SK-N-SH (cell line): ENCODE data around the gene DSG1. TPM values are rescaled to one million over a fixed set of nuclear protein-coding genes. Genes with fewer than 3 reads are reported as not detected.

ENCODE experiments used
- CTCF ChIA-PET: fragments of 300-600, 350-600 bp; formaldehyde crosslinking; extraction: SDS; loops from one replicate; lab custom pipeline; 2021; lab: Yijun Ruan, JAX
- POLR2A ChIA-PET: fragments of 350-600 bp; sonication (Branson Sonifier 250); formaldehyde crosslinking; extraction: SDS; loops from one replicate; lab custom pipeline; 2020; ENCODE audit warnings: antibody characterized with exemption, inconsistent platforms; lab: Yijun Ruan, JAX
- DNase-seq: peaks from one replicate; pipeline ENCODE4 v3.0.0; 2012
- H2AFZ ChIP-seq: fragments of 200-600 bp; sonication (generic); 2 replicates; pipeline ENCODE4 v1.8.1; 2016; ENCODE audit warnings: antibody characterized with exemption, mild to moderate bottlenecking, low read depth
- H3F3A ChIP-seq: fragments of 200-600 bp; sonication (generic); replicated peaks from 2 replicates; pipeline ENCODE3; 2016; ENCODE audit warnings: antibody characterized with exemption, mild to moderate bottlenecking; ENCODE audit not compliant: insufficient read depth
- H3K27ac ChIP-seq, 2 experiments: fragments of 200-500 bp in 1 of 2; fragments of 200-600 bp in 1 of 2; sonication (Bioruptor generic) in 1 of 2; sonication (generic), shearing (Covaris generic) in 1 of 2; 2 replicates each; pipeline versions ENCODE4 v1.5.1 to v1.6.1; 2014 to 2016; ENCODE audit warnings: low read depth in 2 of 2, inconsistent platforms in 1 of 2, low read length in 1 of 2, mild to moderate bottlenecking in 1 of 2, mixed read lengths in 1 of 2
- H3K27me3 ChIP-seq: fragments of 200-600 bp; sonication (generic), shearing (Covaris generic); 2 replicates; pipeline ENCODE4 v1.6.1; 2016; ENCODE audit warnings: mixed run types; ENCODE audit not compliant: insufficient read depth
- H3K36me3 ChIP-seq, 2 experiments: fragments of 200-500 bp in 1 of 2; fragments of 200-600 bp in 1 of 2; sonication (Bioruptor generic) in 1 of 2; sonication (generic) in 1 of 2; replicated peaks in 1 of 2; 2 replicates each; pipeline versions ENCODE3 to v1.5.1; 2014 to 2016; ENCODE audit warnings: low read length in 1 of 2, mild to moderate bottlenecking in 1 of 2; ENCODE audit not compliant: insufficient read depth in 2 of 2, control insufficient read depth in 1 of 2
- H3K4me1 ChIP-seq, 2 experiments: fragments of 200-500 bp in 1 of 2; fragments of 200-600 bp in 1 of 2; sonication (Bioruptor generic) in 1 of 2; sonication (generic), shearing (Covaris generic) in 1 of 2; 2 replicates each; pipeline versions ENCODE4 v1.5.1 to v1.6.1; 2014 to 2016; ENCODE audit warnings: low read depth in 1 of 2, low read length in 1 of 2, mixed run types in 1 of 2; ENCODE audit not compliant: insufficient read depth in 2 of 2, control insufficient read depth in 1 of 2
- H3K4me2 ChIP-seq: fragments of 200-600 bp; sonication (generic), shearing (Covaris generic); 2 replicates; pipeline ENCODE4 v1.6.1; 2017; ENCODE audit warnings: mixed run types
- H3K4me3 ChIP-seq, 2 experiments: fragments of 200-500 bp in 1 of 2; fragments of 200-600 bp in 1 of 2; sonication (Bioruptor generic) in 1 of 2; sonication (generic), shearing (Covaris generic) in 1 of 2; 2 replicates each; pipeline versions ENCODE4 v1.5.1 to v1.8.1; 2014 to 2016; ENCODE audit warnings: low read depth in 2 of 2, inconsistent platforms in 1 of 2, low read length in 1 of 2, mild to moderate bottlenecking in 1 of 2, mixed read lengths in 1 of 2, moderate library complexity in 1 of 2
- H3K79me2 ChIP-seq: fragments of 200-600 bp; sonication (generic); 2 replicates; pipeline ENCODE4 v1.8.1; 2017; ENCODE audit warnings: mild to moderate bottlenecking; ENCODE audit not compliant: insufficient read depth
- H3K9ac ChIP-seq: fragments of 200-600 bp; sonication (generic); 2 replicates; pipeline ENCODE4 v1.6.1; 2017; ENCODE audit warnings: mixed run types
- H3K9me2 ChIP-seq: fragments of 200-600 bp; sonication (generic); 2 replicates; pipeline ENCODE4 v1.6.1; 2017; ENCODE audit warnings: mixed run types
- H3K9me3 ChIP-seq: fragments of 200-600 bp; sonication (generic); 2 replicates; pipeline ENCODE4 v1.6.1; 2017; ENCODE audit warnings: mixed run types, mild to moderate bottlenecking, moderate library complexity
- H4K20me1 ChIP-seq: fragments of 200-600 bp; sonication (generic); 2 replicates; pipeline ENCODE4 v1.6.1; 2017; ENCODE audit warnings: mild to moderate bottlenecking, mixed run types; ENCODE audit not compliant: insufficient read depth
- EP300 ChIP-seq, 2 experiments: IDR thresholded peaks; 2 replicates each; pipeline versions ENCODE4 v1.4.0 to v1.6.1; 2012; ENCODE audit warnings: borderline replicate concordance in 1 of 2, low read depth in 1 of 2, low read length in 1 of 2
- EZH2phosphoT487 ChIP-seq: fragments of 200-600 bp; sonication (generic); IDR thresholded peaks from 2 replicates; pipeline ENCODE4 v1.6.1; 2017; ENCODE audit warnings: low read depth, mixed run types, mild to moderate bottlenecking, antibody characterized with exemption, moderate library complexity, borderline replicate concordance
- FOSL2 ChIP-seq: IDR thresholded peaks from 2 replicates; pipeline ENCODE4 v1.4.0; 2012; ENCODE audit warnings: low read depth, mild to moderate bottlenecking, moderate library complexity, borderline replicate concordance
- FOXM1 ChIP-seq: IDR thresholded peaks from 2 replicates; pipeline ENCODE4 v1.4.0; 2012; ENCODE audit warnings: low read depth, mild to moderate bottlenecking
- JUND ChIP-seq: IDR thresholded peaks from 2 replicates; pipeline ENCODE4 v1.4.0; 2012
- MXI1 ChIP-seq: IDR thresholded peaks from 2 replicates; pipeline ENCODE4 v1.6.1; 2012; ENCODE audit warnings: mild to moderate bottlenecking, low read depth, low read length, improper control_type of control experiment
- NRF1 ChIP-seq: IDR thresholded peaks from 2 replicates; pipeline ENCODE4 v1.6.1; 2012; ENCODE audit warnings: low read depth, mild to moderate bottlenecking, low read length
- POLR2AphosphoS5 ChIP-seq: IDR thresholded peaks from 2 replicates; pipeline ENCODE4 v1.6.1; 2012; ENCODE audit warnings: low read depth, low read length
- RFX5 ChIP-seq: IDR thresholded peaks from 2 replicates; pipeline ENCODE4 v1.6.1; 2012; ENCODE audit warnings: mild to moderate bottlenecking, improper control_type of control experiment, low read length
- RXRA ChIP-seq: IDR thresholded peaks from 2 replicates; pipeline ENCODE4 v1.4.0; 2012; ENCODE audit warnings: low read depth, mild to moderate bottlenecking, borderline replicate concordance
- TAF1 ChIP-seq: IDR thresholded peaks from 2 replicates; pipeline ENCODE4 v1.6.1; 2012; ENCODE audit warnings: low read depth, mild to moderate bottlenecking, low read length, moderate library complexity, borderline replicate concordance
- TEAD4 ChIP-seq: IDR thresholded peaks from 2 replicates; pipeline ENCODE4 v1.4.0; 2012; ENCODE audit warnings: mild to moderate bottlenecking, borderline replicate concordance; ENCODE audit not compliant: insufficient read depth
- YY1 ChIP-seq: IDR thresholded peaks from 2 replicates; pipeline ENCODE4 v1.4.0; 2012; ENCODE audit warnings: low read depth, mild to moderate bottlenecking
- polyA plus RNA-seq, 3 experiments: library from polyadenylated mRNA; depleted of rRNA; stranded (reverse); fragments of >200 nt; gene quantifications; 2 replicates each; pipeline ENCODE4 v1.2.3, GENCODE V29; 2012
- TF ChIP-seq, protein P1 (sequence below): IDR thresholded peaks from 2 replicates; pipeline ENCODE4 v1.6.1; 2012; ENCODE audit warnings: mild to moderate bottlenecking, low read depth, low read length, moderate library complexity
- TF ChIP-seq, protein P2 (sequence below): IDR thresholded peaks from 2 replicates; pipeline ENCODE4 v1.4.0; 2012; ENCODE audit warnings: low read depth, borderline replicate concordance
- TF ChIP-seq, protein P3 (sequence below): IDR thresholded peaks from 2 replicates; pipeline ENCODE4; 2012
- TF ChIP-seq, protein P4 (sequence below): IDR thresholded peaks from 2 replicates; pipeline ENCODE4 v1.4.0; 2012; ENCODE audit warnings: low read depth
- TF ChIP-seq, protein P5 (sequence below): fragments of 150-350 bp; IDR thresholded peaks from 2 replicates; pipeline ENCODE4 v1.6.1; 2016; ENCODE audit warnings: mild to moderate bottlenecking, low read depth, low read length
- TF ChIP-seq, protein P6 (sequence below): fragments of 150-350 bp; IDR thresholded peaks from 2 replicates; pipeline ENCODE4 v1.6.1; 2017; ENCODE audit warnings: antibody characterized with exemption, low read length, low read depth, borderline replicate concordance

Gene DSG1
- polyA plus RNA-seq, 1 of the 3 experiments (the other 2 are of a cell fraction), result not detected

DNA sequence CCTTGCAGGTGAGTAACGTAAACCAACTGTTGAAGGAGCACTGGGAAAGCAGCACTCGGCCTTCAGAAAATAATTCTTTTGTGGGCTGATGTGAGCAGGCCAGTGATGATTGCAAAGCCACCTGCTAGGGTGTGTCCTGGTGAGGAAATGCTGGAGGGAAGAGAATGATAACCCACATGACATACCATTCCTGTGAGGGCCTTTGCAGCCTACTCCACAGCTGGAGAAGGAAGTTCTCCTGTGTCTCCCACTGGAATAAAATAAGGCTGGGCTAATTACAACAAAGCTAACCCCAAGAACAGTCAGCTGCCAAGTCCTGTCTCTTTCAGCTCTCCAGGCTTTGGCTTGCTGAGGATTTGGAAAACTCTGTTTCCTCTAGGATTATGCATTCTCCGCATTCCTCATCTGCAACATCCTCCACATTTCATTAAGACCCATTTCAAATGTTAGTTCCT lies 16.7 kb upstream of the DSG1 start (continued):
- TF ChIP-seq, protein P1, sequence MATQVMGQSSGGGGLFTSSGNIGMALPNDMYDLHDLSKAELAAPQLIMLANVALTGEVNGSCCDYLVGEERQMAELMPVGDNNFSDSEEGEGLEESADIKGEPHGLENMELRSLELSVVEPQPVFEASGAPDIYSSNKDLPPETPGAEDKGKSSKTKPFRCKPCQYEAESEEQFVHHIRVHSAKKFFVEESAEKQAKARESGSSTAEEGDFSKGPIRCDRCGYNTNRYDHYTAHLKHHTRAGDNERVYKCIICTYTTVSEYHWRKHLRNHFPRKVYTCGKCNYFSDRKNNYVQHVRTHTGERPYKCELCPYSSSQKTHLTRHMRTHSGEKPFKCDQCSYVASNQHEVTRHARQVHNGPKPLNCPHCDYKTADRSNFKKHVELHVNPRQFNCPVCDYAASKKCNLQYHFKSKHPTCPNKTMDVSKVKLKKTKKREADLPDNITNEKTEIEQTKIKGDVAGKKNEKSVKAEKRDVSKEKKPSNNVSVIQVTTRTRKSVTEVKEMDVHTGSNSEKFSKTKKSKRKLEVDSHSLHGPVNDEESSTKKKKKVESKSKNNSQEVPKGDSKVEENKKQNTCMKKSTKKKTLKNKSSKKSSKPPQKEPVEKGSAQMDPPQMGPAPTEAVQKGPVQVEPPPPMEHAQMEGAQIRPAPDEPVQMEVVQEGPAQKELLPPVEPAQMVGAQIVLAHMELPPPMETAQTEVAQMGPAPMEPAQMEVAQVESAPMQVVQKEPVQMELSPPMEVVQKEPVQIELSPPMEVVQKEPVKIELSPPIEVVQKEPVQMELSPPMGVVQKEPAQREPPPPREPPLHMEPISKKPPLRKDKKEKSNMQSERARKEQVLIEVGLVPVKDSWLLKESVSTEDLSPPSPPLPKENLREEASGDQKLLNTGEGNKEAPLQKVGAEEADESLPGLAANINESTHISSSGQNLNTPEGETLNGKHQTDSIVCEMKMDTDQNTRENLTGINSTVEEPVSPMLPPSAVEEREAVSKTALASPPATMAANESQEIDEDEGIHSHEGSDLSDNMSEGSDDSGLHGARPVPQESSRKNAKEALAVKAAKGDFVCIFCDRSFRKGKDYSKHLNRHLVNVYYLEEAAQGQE, result no peak
- TF ChIP-seq, protein P2, sequence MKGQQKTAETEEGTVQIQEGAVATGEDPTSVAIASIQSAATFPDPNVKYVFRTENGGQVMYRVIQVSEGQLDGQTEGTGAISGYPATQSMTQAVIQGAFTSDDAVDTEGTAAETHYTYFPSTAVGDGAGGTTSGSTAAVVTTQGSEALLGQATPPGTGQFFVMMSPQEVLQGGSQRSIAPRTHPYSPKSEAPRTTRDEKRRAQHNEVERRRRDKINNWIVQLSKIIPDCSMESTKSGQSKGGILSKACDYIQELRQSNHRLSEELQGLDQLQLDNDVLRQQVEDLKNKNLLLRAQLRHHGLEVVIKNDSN, result no peak

DNA sequence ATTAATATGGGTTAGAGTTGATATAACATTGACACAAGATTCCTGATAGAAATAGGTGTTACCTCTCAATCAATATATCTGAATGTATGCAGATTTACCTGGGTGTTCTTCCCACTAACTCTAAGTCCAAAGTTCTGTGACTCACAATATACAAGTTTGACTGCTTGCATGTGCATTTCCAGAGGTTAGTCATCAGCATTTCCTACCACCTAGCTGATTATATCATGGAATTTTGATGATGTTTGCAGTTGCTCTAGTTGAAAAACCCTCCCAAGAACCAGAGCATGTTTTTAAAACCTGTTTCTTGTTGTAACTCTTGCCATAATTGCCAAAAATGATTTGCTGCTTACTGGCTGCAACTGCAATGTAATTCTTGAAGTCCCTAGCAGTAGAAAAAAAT lies 15.0 kb upstream of the DSG1 start:
- H3K9me2 ChIP-seq, result no peaks in the 10 kb centered on the region
- H3K36me3 ChIP-seq, result no peaks in the 10 kb centered on the region
- H3K4me2 ChIP-seq, result no peak overlapping the region
- H3K79me2 ChIP-seq, result no peaks in the 10 kb centered on the region
- H3K27me3 ChIP-seq, result no peaks in the 10 kb centered on the region
- H3K4me1 ChIP-seq, result no peaks in the 10 kb centered on the region
- no peak overlapping the region for H3K27ac ChIP-seq
- no peak overlapping the region for H2AFZ ChIP-seq
- H3K9ac ChIP-seq, result no peak overlapping the region
- H3K9me3 ChIP-seq, result no peaks in the 10 kb centered on the region
- CTCF ChIA-PET, result no interaction called here
- no peaks in the 10 kb centered on the region for H4K20me1 ChIP-seq
- POLR2A ChIA-PET, result interaction anchor here (0.7 kb wide), 1 partner anchor 197 kb away, joined by 3 read pairs; no protein-coding TSS in a partner anchor
- no peak overlapping the region for H3K4me3 ChIP-seq
- DNase-seq, result no peak
- no peak for TF ChIP-seq FOXM1
- no peak for TF ChIP-seq FOSL2
- TF ChIP-seq POLR2AphosphoS5, result no peak
- TF ChIP-seq RXRA, result no peak
- TF ChIP-seq, protein P3, sequence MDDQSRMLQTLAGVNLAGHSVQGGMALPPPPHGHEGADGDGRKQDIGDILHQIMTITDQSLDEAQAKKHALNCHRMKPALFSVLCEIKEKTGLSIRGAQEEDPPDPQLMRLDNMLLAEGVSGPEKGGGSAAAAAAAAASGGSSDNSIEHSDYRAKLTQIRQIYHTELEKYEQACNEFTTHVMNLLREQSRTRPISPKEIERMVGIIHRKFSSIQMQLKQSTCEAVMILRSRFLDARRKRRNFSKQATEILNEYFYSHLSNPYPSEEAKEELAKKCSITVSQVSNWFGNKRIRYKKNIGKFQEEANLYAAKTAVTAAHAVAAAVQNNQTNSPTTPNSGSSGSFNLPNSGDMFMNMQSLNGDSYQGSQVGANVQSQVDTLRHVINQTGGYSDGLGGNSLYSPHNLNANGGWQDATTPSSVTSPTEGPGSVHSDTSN, result no peak
- no peak for TF ChIP-seq EZH2phosphoT487
- TF ChIP-seq, protein P4, sequence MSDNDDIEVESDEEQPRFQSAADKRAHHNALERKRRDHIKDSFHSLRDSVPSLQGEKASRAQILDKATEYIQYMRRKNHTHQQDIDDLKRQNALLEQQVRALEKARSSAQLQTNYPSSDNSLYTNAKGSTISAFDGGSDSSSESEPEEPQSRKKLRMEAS, result no peak
- TF ChIP-seq, protein P5, sequence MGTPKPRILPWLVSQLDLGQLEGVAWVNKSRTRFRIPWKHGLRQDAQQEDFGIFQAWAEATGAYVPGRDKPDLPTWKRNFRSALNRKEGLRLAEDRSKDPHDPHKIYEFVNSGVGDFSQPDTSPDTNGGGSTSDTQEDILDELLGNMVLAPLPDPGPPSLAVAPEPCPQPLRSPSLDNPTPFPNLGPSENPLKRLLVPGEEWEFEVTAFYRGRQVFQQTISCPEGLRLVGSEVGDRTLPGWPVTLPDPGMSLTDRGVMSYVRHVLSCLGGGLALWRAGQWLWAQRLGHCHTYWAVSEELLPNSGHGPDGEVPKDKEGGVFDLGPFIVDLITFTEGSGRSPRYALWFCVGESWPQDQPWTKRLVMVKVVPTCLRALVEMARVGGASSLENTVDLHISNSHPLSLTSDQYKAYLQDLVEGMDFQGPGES, result no peak
- no peak for TF ChIP-seq TEAD4
- TF ChIP-seq MXI1, result no peak
- no peak for TF ChIP-seq RFX5
- TF ChIP-seq NRF1, result no peak
- no peak for TF ChIP-seq EP300 (IDR thresholded peaks at IDR 0.05; ENCODE audit: borderline replicate concordance in 1 of 2, low read depth in 1 of 2, low read length in 1 of 2)
- TF ChIP-seq TAF1, result no peak
- TF ChIP-seq, protein P6, sequence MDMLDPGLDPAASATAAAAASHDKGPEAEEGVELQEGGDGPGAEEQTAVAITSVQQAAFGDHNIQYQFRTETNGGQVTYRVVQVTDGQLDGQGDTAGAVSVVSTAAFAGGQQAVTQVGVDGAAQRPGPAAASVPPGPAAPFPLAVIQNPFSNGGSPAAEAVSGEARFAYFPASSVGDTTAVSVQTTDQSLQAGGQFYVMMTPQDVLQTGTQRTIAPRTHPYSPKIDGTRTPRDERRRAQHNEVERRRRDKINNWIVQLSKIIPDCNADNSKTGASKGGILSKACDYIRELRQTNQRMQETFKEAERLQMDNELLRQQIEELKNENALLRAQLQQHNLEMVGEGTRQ, result no peak
- no peak for TF ChIP-seq JUND
- no peak for TF ChIP-seq YY1
- no peaks in the 10 kb centered on the region for H3F3A ChIP-seq
